GM19238 (cell line): ENCODE results near the gene RBM44.
"Not testable (repeated sequence)": the region's sequence is repeated elsewhere in the genome, so short reads cannot be mapped to it uniquely, and the experiment has no call there.

Source experiments
- DNase-seq: peaks from one replicate; pipeline ENCODE4 v3.0.0; 2011; ENCODE audit warnings: low spot score; ENCODE audit not compliant: insufficient read length

The RBM44 gene

GRCh38 chr2:237857791-237858190 is 59.2 kb downstream of the RBM44 start:
- no peak for DNase-seq

DNA sequence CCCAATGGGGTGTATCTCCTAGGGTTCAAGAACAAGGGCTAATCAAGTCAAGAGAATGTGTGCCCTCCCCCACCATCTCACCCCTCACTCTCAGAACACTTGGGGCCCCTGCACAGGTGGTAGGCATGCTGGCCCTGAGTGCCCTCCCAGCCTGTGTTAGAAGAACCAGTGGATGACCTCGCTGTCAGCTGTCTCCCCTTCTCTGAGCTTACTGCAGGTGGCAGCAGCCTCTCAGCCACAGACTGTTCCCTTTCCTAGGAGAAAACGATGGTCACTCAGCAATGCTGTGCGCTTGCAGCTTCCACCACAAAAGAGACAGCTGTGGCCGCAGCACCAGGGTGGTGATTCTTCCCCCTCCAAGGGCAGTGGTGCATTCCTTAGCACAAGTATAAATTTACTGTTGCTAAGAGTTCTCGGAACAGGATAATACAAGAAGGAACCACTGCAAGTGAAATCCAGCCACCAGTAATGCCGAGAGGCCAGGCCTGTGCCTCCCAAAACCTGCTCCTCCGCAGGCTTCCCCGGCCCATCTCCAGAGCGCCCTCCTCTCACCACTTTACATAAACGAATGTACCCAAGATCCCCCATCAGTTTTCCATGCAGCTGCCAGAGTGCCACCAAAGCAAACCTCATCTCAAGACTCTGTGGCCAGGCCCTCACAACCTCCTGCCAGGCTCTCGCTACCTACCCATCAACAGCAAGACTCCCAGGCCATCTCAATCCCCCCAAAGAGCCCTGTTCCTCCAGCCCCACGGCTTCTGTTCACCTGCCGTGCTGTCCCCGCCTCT is 59.9 kb downstream of the RBM44 start:
- peak; percentile 46 for DNase-seq

DNA sequence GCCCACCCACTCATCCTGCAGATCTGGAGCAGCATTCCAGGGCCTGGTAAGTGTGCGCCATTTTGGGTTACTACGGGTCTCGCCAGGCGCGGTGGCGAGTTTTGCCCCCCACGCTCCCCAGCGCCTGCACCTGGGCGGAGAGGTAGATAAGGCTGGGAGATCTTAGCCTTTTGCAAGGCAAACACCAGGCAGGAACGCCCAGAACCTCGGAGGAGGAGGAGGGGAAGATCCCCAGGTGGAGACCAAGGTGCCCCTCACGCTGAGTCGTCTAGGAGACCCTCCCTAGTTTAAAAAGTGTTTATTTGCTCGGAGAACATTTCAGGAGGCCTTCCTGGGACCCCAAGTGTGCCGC is 60.5 kb downstream of the RBM44 start:
- no peak for DNase-seq

DNA sequence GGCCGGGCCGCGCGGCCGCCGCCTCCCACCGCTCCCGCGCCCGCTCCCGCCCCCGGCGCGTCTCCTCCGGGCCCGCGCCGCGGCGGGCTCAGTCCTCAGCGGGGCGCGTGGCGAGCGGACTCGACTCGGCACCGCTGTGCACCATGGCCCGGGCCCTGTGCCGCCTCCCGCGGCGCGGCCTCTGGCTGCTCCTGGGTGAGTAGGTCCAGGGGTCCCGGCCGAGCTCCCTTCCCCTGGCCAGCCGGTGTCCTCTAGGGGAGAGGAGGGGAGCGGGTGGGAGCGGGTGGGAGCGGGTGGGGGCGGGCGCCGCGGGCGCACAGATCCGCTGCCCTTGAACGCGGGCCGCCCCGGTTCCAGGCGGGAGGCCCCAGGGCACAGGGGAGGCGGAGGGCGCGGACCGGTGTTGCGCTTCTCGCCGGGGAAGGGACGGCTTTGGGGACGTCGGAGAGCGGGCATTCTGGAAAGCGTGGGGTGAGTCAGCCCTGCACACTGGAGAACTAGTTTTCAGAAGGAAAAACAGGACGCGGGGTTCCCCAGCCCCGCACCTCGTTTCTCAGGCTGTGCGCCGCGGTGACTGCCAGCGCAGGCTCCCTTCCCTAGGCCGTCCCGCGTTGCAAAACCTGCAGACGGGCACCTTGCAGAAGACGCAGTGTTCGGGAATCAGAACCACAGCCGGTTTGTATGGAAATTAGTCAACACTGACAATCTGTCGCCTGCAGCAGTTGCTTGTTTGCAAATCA is 61.1 kb downstream of the RBM44 start, which contains the start of gene RAMP1:
Gene RAMP1, plus strand, starts transcription at position 91 of the 740 bp plus-strand sequence. Its CDS starts 53 bp downstream, at position 144.
- DNase-seq, result no peak

- DNase-seq, result no peak
These were observed 61.8 kb downstream of the RBM44 start for GRCh38 chr2:237860273-237860935.

DNA sequence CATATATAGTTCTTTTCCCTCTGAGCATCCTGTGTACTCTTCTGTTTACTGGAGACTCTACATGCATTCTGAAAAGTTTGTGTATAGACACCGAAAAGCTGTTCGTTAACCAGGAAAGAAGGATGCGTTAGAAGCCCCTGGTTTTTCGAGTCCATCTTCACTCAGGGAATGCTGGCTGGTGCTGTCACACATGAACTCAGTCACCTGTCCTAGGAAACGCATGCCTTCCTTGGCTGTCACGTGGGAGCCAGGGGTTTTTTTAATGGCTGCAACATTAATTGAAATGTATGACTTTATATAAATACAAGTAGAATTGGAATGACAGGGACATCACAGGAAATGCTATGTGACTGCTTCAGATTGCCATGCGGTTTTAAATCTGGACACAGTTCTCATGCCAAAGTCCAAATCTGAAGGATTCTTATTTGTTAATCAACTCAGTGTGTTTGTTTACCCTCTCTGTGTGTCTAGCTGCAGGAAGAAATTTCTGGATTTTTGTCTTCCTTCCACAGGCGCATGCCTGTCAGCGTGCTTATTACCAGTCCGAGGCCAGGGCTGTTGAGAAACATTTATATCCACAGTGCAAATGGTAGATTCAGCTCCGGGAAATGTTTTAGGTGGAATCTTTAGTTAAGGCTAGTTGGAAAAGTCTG is 63.4 kb downstream of the RBM44 start:
- no peak for DNase-seq

DNA sequence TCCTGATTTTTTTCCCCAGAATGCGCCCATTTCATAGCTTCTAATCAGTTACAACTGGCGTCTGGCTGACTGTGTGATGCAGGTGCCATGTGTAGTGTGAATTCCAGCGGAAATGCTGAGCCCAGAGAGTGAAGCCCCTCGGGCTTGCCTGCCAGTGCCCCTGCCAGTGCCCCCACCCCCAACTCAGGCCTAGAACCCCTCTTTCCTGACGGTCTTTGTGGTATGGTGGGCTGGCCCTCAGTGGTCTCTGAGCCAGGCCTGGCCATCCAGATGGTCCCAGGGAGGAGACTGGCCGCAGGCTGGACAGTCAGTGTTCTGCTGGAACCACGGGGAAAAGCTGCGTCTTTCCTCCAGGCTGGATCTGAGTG is 63.9 kb downstream of the RBM44 start:
- no peak for DNase-seq

- no peak for DNase-seq
These were observed 64.5 kb downstream of the RBM44 start for GRCh38 chr2:237863102-237863511.

DNA sequence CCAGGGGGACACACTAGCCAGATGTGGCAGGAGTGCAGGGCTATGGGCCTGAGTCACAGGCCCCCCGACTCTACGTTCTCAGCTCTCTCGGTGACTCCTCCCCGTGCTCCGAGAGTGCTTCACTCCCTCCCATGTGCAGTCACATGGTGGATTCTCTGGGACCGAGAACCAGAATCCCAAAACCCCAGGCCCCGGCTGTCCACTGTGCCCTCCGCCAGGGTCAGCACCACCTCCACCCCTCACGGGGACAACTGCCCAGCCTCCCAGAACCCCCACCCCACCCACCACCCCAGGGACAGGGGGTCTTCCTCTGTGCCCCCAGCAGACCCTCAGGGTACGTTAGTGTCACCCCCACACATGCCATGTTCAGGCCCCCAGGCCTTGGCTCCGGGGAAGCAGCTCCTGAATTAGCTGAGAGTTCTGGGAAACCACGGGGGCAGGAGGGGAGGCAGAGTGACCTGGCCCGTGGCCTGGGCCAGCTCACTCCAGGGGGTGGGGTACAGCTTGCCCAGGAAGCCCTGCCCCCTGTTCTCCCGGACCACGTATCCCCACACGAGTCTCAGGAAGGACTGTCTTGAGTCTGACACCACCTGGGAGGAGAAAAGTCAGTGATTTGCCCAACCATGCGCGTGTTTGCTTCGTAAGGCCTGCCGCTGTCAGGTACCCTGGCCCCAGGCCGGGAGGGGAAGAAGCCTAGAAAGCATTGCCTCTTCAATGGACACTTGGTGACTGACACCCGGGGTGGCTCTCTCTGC is 65.3 kb downstream of the RBM44 start:
- DNase-seq, result no peak

DNA sequence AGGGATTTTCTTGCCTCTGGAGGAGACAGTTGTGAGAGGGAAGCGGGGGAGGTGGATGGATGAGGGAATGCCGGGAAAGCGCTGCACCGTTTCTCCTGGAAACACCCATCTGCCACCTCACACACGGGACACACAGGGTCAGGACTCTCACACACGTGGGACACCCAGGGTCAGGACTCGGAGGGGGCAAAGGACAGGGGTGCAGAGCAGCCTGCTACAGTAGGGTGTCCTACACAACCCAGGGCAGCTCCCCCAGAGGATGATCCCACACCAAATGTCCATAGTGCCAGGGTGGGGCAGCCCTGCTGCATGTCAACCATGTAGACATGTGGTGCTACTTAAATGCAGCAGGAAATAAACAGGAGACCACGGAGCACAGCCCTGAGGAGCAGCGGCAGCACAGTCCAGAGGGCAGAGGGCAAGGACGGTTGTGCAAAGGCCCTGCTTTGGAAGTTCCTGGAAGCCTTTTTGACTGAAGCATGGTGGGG is 65.9 kb downstream of the RBM44 start:
- DNase-seq, result no peak

GRCh38 chr2:237864940-237865622 is 66.5 kb downstream of the RBM44 start:
- no peak for DNase-seq

DNA sequence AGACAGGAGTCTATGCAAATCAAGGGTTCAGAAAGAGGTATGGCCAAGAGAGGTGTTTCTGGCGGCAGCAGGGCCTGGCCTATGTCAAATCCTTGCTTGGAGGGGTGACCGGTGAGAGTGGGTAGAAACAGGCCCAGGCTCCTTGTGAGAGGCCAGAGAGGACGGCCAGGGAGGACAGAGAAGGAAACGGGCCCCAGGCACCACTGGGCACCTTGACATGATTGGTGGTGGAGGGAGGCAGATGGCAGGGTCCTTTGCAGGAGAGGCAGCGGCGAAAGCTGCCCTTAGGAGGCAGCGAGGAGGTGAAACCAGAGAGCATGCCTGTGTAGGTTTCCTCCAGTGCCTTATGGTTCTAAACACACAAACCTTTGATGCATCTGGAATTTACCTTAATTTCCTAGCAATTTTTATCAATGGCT is 67.1 kb downstream of the RBM44 start:
- no peak for DNase-seq

GRCh38 chr2:237866101-237866621 is 67.6 kb downstream of the RBM44 start:
- DNase-seq, result no peak

DNA sequence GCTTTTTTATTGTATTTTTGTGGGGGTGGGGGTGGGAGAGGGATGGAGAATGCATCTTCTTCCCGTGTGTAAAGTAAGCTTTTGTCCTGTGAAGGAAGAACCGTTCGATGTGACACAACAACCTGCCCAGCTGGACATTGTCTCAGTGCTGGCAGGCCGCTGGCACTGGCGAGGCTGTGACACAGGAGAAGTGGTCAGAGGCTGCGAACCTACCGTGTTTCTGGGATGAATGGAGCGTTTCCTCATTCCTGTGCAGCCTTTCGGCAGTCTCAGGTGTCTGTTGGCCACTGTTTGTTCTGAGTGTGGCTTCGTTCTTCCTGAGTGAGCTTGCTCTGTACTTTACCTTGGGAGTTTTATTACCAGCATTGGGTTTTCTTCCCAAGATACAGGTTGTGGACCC is 68.9 kb downstream of the RBM44 start:
- DNase-seq, result no peak

- not testable (repeated sequence) for DNase-seq
These were observed 69.5 kb downstream of the RBM44 start for GRCh38 chr2:237868074-237868473.

GRCh38 chr2:237868631-237869342 is 70.2 kb downstream of the RBM44 start:
- no peak for DNase-seq

DNA sequence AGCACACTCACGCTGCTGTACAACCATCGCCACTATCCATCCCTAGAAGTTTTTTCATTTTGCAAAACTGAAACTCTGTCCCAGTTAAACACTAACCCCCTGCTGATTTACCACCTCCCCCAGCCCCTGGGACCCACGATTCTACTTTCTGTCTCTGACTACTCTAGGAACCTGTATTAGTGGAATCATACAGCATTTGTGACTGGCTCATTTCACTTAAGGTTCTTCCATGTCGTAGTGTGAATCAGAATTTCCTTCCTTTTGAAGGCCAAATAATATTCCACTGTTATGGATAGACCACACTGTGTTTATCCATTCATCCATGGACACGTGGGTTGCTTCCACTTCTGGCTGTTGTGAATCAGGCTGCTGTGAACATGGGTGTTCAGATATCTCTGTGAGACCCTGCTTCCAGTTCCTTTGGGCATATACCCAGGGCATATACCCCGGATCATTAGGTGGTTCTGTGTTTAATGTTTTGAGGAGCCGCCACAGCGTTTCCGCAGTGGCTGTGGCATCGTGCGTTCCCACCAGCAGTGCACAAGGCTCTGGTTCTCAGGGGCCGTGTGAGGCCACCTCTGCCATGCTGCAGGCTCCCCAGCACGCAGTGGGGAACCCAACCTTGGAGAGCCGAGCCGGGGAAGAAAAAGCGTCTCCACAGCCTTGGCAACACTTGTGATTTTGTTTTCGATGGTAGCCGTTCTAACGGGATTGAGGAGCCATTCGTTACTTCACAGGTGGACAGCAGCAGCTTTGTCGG is 70.9 kb downstream of the RBM44 start:
- no peak for DNase-seq

- no peak for DNase-seq
These were observed 71.5 kb downstream of the RBM44 start for GRCh38 chr2:237870126-237870525.
